ENCODE measurements around the gene NPIPA8. TPM values are rescaled to one million over a fixed set of nuclear protein-coding genes. Genes with fewer than 3 reads are reported as not detected.
"Not testable (repeated sequence)": the region's sequence is repeated elsewhere in the genome, so short reads cannot be mapped to it uniquely, and the experiment has no call there.

NPIPA8 gene
- total and polyA plus RNA-seq, 4 donors = 0.28 to 7.6 (median 5.0) TPM

DNA sequence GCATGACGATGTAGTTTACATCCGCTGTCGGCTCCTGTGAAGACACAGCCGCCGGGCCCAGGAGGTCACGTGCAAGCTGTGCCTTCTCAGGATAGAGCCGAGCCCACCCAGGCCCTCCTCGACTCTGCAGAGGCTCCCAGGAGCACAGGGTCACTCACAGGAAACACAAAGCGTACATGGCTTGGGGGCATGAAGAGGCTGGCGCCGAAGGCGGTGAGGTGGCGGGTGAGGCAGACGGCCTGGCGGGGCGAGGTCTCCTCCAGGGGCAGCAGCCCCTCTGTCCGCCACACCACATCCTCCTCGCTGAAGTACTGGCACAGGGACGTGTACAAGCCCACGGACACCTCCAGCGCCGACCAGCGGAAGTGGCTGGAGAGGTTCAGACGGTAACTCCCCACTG is 2.7 kb upstream of the NPIPA8 start:
- H3K36me3 ChIP-seq (ENCODE audit: control insufficient read depth, insufficient read depth, low read length); H3K9me3 ChIP-seq (ENCODE audit: control insufficient read depth, insufficient read depth, low read length); DNase-seq (ENCODE audit: low read depth in 4 of 6, low spot score in 6 of 6); H3K4me1 ChIP-seq (ENCODE audit: control insufficient read depth, insufficient read depth, low read length); H3K27me3 ChIP-seq (ENCODE audit: control insufficient read depth, insufficient read depth, low read length); H3K27ac ChIP-seq (ENCODE audit: low read depth, low read length); H3K4me3 ChIP-seq (ENCODE audit: low read depth, low read length): not testable (repeated sequence)
- WGBS (ENCODE audit: insufficient coverage) = no CpG with 5 or more reads among the region's 24 CpGs

DNA sequence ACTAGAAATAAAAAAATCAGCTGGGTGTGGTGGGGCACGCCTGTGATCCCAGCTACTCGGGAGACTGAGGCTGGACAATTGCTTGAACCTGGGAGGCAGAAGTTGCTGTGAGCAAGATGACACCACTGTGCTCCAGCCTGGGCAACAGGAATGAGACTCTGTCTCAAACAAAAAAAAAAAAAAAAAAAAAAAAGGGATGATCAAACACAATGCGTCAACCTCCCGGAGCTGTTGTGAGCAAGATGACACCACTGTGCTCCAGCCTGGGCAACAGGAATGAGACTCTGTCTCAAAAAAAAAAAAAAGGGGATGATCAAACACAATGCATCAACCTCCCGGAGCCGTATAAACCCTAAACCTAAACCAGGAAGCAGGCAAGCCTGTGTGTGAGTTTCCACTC is 24.7 kb downstream of the NPIPA8 start:
- no CpG with 5 or more reads among the region's 6 CpGs for WGBS (ENCODE audit: insufficient coverage)
- H3K27ac ChIP-seq (ENCODE audit: low read depth, low read length); H3K9me3 ChIP-seq (ENCODE audit: control insufficient read depth, insufficient read depth, low read length); H3K36me3 ChIP-seq (ENCODE audit: control insufficient read depth, insufficient read depth, low read length); DNase-seq (ENCODE audit: low read depth in 4 of 6, low spot score in 6 of 6); H3K4me1 ChIP-seq (ENCODE audit: control insufficient read depth, insufficient read depth, low read length); H3K4me3 ChIP-seq (ENCODE audit: low read depth, low read length); H3K27me3 ChIP-seq (ENCODE audit: control insufficient read depth, insufficient read depth, low read length): not testable (repeated sequence)

DNA sequence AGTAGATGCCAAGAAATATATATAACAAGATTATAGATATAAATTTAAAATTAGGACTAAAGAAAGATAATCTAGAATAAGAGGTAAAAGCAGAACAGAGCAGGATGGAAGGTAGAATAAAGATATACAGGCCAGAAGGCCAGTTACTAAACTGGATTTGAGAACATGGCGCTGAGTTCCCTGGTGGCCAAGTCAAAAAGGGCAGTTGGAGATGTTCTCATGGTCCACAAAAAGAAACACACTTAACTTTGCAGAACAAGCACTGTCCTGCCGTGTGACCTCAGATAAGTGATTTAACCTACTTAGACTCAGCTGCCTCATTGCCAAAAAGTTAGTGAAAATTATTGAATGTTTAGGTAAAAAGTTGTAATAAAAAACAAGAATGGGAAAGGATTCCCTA is 27.4 kb downstream of the NPIPA8 start:
- H3K27ac ChIP-seq (ENCODE audit: low read depth, low read length); H3K36me3 ChIP-seq (ENCODE audit: control insufficient read depth, insufficient read depth, low read length); H3K4me1 ChIP-seq (ENCODE audit: control insufficient read depth, insufficient read depth, low read length); H3K9me3 ChIP-seq (ENCODE audit: control insufficient read depth, insufficient read depth, low read length); DNase-seq (ENCODE audit: low read depth in 4 of 6, low spot score in 6 of 6); H3K27me3 ChIP-seq (ENCODE audit: control insufficient read depth, insufficient read depth, low read length); H3K4me3 ChIP-seq (ENCODE audit: low read depth, low read length): not testable (repeated sequence)
- WGBS (ENCODE audit: insufficient coverage) = no CpG with 5 or more reads among the region's 2 CpGs

DNA sequence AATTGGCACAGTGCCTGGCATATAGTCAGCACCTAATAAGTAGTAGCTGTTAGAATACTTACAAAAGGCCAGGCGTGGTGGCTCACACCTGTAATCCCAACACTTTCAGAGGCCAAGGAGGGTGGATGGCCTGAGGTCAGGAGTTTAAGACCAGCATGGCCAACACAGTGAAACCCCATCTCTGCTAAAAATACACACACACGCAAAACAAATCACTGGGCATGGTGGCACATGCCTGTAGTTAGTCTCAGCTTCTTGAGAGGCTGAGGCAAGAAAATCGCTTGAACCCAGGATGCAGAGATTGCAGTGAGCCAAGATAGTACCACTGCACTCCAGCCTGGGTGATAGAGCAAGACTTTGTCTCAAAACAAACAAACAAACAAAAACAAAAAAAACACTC is 29.3 kb downstream of the NPIPA8 start:
- H3K27me3 ChIP-seq (ENCODE audit: control insufficient read depth, insufficient read depth, low read length); H3K9me3 ChIP-seq (ENCODE audit: control insufficient read depth, insufficient read depth, low read length); H3K27ac ChIP-seq (ENCODE audit: low read depth, low read length); H3K4me3 ChIP-seq (ENCODE audit: low read depth, low read length); H3K4me1 ChIP-seq (ENCODE audit: control insufficient read depth, insufficient read depth, low read length); DNase-seq (ENCODE audit: low read depth in 4 of 6, low spot score in 6 of 6); H3K36me3 ChIP-seq (ENCODE audit: control insufficient read depth, insufficient read depth, low read length): not testable (repeated sequence)
- WGBS (ENCODE audit: insufficient coverage) = no CpG with 5 or more reads among the region's 3 CpGs

DNA sequence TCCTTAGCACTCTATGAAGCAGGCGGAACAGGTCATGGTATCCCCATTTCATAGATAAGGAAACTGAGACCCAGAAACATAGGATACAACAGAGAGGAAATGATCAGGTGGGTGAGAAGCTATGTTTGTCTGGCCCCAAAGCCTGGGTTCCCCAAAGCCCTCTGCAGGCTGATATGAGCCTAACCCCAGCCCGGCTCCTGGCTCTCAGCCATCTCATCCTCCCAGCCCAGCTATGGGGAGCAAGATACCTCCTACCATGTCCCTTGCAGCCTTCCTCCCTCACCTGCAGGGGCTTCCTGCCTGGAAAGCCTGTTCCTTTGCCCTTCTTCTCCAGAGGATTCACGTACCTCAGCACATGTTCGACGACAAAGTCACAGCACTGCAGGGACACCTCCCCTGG is 30.5 kb downstream of the NPIPA8 start:
- not testable (repeated sequence) for H3K36me3 ChIP-seq (ENCODE audit: control insufficient read depth, insufficient read depth, low read length); H3K27ac ChIP-seq (ENCODE audit: low read depth, low read length); H3K4me3 ChIP-seq (ENCODE audit: low read depth, low read length); DNase-seq (ENCODE audit: low read depth in 4 of 6, low spot score in 6 of 6); H3K4me1 ChIP-seq (ENCODE audit: control insufficient read depth, insufficient read depth, low read length); H3K9me3 ChIP-seq (ENCODE audit: control insufficient read depth, insufficient read depth, low read length); H3K27me3 ChIP-seq (ENCODE audit: control insufficient read depth, insufficient read depth, low read length)
- no CpG with 5 or more reads among the region's 5 CpGs for WGBS (ENCODE audit: insufficient coverage)

DNA sequence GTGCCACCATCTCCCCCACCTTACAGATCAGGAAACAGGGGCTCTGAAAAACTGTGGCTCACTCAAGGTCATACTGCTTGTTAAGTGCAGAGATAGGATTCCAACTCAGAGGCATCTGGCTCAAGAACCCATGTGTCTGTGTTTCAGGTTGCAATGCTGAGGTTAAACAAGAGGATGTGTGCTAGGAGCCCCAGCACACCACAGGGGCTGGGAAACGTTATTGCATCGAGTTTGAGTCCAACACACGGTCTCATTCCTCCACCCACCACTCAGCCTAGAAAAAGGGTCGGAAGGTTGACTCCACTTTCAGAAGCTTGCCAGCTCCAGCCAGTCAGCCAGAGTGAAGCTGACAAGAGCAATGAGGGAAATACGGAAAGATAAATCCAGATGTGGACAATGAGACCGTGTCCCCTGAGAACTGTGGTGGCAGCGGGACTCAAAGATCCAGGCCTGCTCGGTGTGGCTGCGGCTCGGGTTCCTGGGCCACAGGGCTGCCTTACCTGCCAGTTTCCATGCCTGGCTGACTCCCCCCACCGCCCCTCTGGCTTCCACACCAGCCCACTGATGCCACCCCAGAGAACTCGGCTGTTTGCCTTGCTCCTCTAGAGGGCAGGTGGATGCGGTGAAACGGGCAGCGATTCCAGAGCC is 33.4 kb downstream of the NPIPA8 start:
- H3K4me1 ChIP-seq (ENCODE audit: control insufficient read depth, insufficient read depth, low read length); H3K9me3 ChIP-seq (ENCODE audit: control insufficient read depth, insufficient read depth, low read length); H3K36me3 ChIP-seq (ENCODE audit: control insufficient read depth, insufficient read depth, low read length); H3K27me3 ChIP-seq (ENCODE audit: control insufficient read depth, insufficient read depth, low read length); DNase-seq (ENCODE audit: low read depth in 4 of 6, low spot score in 6 of 6); H3K27ac ChIP-seq (ENCODE audit: low read depth, low read length); H3K4me3 ChIP-seq (ENCODE audit: low read depth, low read length): not testable (repeated sequence)
- no CpG with 5 or more reads among the region's 15 CpGs for WGBS (ENCODE audit: insufficient coverage)

DNA sequence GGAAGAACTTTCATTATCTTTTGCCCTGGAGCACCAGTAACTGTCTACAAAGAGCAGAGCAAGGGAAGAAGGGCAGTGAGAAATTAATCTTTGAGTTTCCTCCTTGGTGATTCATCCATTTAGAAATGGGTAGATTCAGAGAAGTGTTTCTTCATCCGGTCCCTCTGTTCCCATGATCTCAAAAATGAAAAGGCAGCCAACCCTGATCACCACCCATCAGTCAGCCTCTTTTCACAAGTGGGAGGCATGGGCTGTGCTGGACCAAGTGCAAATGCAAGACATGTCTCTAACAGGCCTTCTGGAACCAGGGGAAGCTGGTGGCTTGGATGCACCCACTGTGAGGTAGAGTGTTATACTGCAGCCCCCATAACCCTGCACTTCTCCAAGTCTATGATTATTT is 38.8 kb downstream of the NPIPA8 start:
- not testable (repeated sequence) for H3K4me1 ChIP-seq (ENCODE audit: control insufficient read depth, insufficient read depth, low read length); H3K27me3 ChIP-seq (ENCODE audit: control insufficient read depth, insufficient read depth, low read length); H3K4me3 ChIP-seq (ENCODE audit: low read depth, low read length); H3K9me3 ChIP-seq (ENCODE audit: control insufficient read depth, insufficient read depth, low read length); DNase-seq (ENCODE audit: low read depth in 4 of 6, low spot score in 6 of 6); H3K36me3 ChIP-seq (ENCODE audit: control insufficient read depth, insufficient read depth, low read length); H3K27ac ChIP-seq (ENCODE audit: low read depth, low read length)
- WGBS (ENCODE audit: insufficient coverage) = no CpG with 5 or more reads among the region's 1 CpG

DNA sequence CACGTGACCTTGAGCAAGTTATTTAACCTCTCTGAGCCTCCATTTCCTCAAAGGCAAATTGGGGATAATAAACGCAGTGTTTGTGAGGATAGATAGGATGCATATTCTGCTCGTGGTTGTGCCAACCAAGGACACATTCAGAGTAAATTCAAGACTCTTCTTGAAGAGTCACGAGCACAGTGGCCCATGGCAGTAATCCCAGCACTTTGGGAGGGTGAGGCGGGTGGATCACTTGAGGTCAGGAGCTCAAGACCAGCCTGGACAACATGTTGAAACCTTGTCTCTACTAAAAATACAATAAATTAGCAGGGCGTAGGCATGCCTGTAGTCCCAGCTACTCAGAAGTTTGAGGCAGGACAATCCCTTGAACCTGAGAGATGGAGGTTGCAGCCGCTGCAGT is 39.6 kb downstream of the NPIPA8 start:
- DNase-seq (ENCODE audit: low read depth in 4 of 6, low spot score in 6 of 6); H3K4me3 ChIP-seq (ENCODE audit: low read depth, low read length); H3K27ac ChIP-seq (ENCODE audit: low read depth, low read length); H3K27me3 ChIP-seq (ENCODE audit: control insufficient read depth, insufficient read depth, low read length); H3K9me3 ChIP-seq (ENCODE audit: control insufficient read depth, insufficient read depth, low read length); H3K36me3 ChIP-seq (ENCODE audit: control insufficient read depth, insufficient read depth, low read length); H3K4me1 ChIP-seq (ENCODE audit: control insufficient read depth, insufficient read depth, low read length): not testable (repeated sequence)
- WGBS (ENCODE audit: insufficient coverage) = no CpG with 5 or more reads among the region's 7 CpGs

DNA sequence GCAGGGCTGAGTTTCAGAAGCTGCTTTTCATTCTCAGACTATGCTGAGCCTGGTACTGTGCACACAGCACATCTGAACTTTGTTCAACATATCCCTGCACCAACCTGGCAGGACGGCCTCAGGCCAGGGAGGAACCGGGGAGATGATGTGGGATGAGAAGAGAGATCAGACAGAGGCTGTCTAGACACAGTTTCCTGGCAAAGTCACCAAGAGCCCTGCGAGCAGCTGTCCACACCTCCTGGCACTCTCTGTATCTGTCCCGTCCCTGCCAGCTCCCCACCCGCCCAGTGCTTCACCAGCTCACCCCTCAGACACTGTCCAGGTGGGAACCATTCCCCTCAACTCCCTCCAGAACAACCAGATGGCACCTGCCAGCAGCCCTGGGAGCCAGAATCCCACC is 42.2 kb downstream of the NPIPA8 start:
- not testable (repeated sequence) for H3K4me1 ChIP-seq (ENCODE audit: control insufficient read depth, insufficient read depth, low read length); DNase-seq (ENCODE audit: low read depth in 4 of 6, low spot score in 6 of 6); H3K27me3 ChIP-seq (ENCODE audit: control insufficient read depth, insufficient read depth, low read length); H3K9me3 ChIP-seq (ENCODE audit: control insufficient read depth, insufficient read depth, low read length); H3K27ac ChIP-seq (ENCODE audit: low read depth, low read length); H3K4me3 ChIP-seq (ENCODE audit: low read depth, low read length); H3K36me3 ChIP-seq (ENCODE audit: control insufficient read depth, insufficient read depth, low read length)
- no CpG with 5 or more reads among the region's 5 CpGs for WGBS (ENCODE audit: insufficient coverage)

DNA sequence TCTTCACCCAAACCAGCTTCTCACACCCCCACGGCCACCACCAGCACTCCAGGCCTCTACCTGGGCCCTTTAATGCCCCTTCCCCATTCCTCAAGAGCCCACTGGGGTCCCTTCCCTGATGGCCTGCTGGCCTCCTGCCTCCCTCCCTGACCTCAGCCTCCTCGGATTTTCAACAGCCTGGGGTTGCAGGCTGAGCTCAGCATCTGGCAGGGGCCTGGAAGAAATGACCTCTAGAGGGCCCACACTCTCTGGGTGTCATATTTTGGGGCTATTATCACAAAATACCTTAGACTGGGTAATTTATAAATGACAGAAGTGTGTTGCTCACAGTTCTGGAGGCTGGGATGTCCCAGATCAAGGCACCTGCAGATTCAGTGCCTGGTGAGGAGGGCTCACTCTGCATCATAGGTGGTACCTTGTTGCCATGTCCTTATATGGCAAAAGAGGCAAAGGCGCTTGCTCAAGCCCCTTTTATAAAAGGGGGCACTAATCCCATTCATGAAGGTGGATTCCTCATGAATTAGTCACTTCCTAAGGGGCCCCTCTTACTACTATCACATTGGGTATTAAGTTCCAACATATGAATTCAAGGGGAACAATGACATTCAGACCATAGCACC is 43.1 kb downstream of the NPIPA8 start:
- DNase-seq (ENCODE audit: low read depth in 4 of 6, low spot score in 6 of 6); H3K36me3 ChIP-seq (ENCODE audit: control insufficient read depth, insufficient read depth, low read length); H3K9me3 ChIP-seq (ENCODE audit: control insufficient read depth, insufficient read depth, low read length); H3K27me3 ChIP-seq (ENCODE audit: control insufficient read depth, insufficient read depth, low read length); H3K4me3 ChIP-seq (ENCODE audit: low read depth, low read length); H3K4me1 ChIP-seq (ENCODE audit: control insufficient read depth, insufficient read depth, low read length); H3K27ac ChIP-seq (ENCODE audit: low read depth, low read length): not testable (repeated sequence)
- no CpG with 5 or more reads among the region's 3 CpGs for WGBS (ENCODE audit: insufficient coverage)

All from spinal cord (tissue), 10 donors.